Liver (tissue), 3 donors: Measurements from ENCODE around the gene APP.

Experiments used
- EGR1 ChIP-seq, 2 donors: IDR thresholded peaks; 2 replicates each; pipeline ENCODE4 v1.6.1; 2016 to 2018; ENCODE audit warnings: antibody characterized with exemption in 2 of 2, low read depth in 2 of 2
- GABPA ChIP-seq, 2 donors: IDR thresholded peaks in 1 of 2; conservative IDR thresholded peaks in 1 of 2; 2 replicates each; pipeline ENCODE4 v1.6.1; 2016; ENCODE audit warnings: antibody characterized with exemption in 2 of 2, mild to moderate bottlenecking in 1 of 2, moderate library complexity in 1 of 2
- HNF4G ChIP-seq: IDR thresholded peaks from 2 replicates; pipeline ENCODE4 v1.6.1; 2016; ENCODE audit warnings: antibody characterized with exemption
- RAD21 ChIP-seq, 2 donors: IDR thresholded peaks; 2 replicates each; pipeline ENCODE4 v1.6.1; 2016; ENCODE audit warnings: antibody characterized with exemption in 2 of 2, mild to moderate bottlenecking in 2 of 2
- TAF1 ChIP-seq: conservative IDR thresholded peaks from 2 replicates; pipeline ENCODE4 v1.6.1; 2016; ENCODE audit warnings: antibody characterized with exemption, mild to moderate bottlenecking
- YY1 ChIP-seq: IDR thresholded peaks from 2 replicates; pipeline ENCODE4 v1.6.1; 2016; ENCODE audit warnings: antibody characterized with exemption, mild to moderate bottlenecking
- TF ChIP-seq, protein P1 (sequence below): fragments of 150-350 bp; IDR thresholded peaks from 2 replicates; pipeline ENCODE4 v1.5.1; 2017; ENCODE audit warnings: improper control_type of control experiment, low read depth, low read length; ENCODE audit not compliant: missing input control
- TF ChIP-seq, protein P2 (sequence below): IDR thresholded peaks from 2 replicates; pipeline ENCODE4 v1.6.1; 2016; ENCODE audit warnings: antibody characterized with exemption
- TF ChIP-seq, protein P3 (sequence below): IDR thresholded peaks from 2 replicates; pipeline ENCODE4 v1.6.1; 2016; ENCODE audit warnings: antibody characterized with exemption, mild to moderate bottlenecking
- TF ChIP-seq, protein P4 (sequence below): IDR thresholded peaks from 2 replicates; pipeline ENCODE4 v1.6.1; 2016; ENCODE audit warnings: antibody characterized with exemption
- donor health status: healthy.
- donor health status: healthy.

DNA sequence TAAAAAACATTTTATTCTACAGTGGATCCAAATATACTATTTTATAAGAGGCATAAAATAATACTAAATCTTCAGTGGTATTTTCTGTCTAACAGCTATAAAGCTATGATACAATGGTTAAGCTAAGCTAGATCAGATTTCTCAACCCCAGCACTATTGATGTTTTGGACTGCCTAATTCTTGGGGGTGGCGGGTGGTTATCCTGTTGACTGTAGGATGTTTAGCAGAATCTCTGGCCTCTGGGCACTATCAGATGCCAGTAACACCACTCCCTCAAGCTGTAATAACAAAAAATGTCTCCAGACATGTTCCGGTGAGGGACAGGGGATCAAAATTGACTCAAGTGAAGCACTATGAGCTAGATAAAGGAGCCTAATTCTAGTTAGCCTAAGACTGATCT is 118.5 kb downstream of the APP start:
- TF ChIP-seq, protein P1, sequence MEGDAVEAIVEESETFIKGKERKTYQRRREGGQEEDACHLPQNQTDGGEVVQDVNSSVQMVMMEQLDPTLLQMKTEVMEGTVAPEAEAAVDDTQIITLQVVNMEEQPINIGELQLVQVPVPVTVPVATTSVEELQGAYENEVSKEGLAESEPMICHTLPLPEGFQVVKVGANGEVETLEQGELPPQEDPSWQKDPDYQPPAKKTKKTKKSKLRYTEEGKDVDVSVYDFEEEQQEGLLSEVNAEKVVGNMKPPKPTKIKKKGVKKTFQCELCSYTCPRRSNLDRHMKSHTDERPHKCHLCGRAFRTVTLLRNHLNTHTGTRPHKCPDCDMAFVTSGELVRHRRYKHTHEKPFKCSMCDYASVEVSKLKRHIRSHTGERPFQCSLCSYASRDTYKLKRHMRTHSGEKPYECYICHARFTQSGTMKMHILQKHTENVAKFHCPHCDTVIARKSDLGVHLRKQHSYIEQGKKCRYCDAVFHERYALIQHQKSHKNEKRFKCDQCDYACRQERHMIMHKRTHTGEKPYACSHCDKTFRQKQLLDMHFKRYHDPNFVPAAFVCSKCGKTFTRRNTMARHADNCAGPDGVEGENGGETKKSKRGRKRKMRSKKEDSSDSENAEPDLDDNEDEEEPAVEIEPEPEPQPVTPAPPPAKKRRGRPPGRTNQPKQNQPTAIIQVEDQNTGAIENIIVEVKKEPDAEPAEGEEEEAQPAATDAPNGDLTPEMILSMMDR: no peak
- TF ChIP-seq TAF1: no peak
- TF ChIP-seq EGR1 (IDR thresholded peaks at IDR 0.05; ENCODE audit: low read depth in 2 of 2): no peak
- TF ChIP-seq RAD21 (IDR thresholded peaks at IDR 0.05): no peak
- TF ChIP-seq, protein P2, sequence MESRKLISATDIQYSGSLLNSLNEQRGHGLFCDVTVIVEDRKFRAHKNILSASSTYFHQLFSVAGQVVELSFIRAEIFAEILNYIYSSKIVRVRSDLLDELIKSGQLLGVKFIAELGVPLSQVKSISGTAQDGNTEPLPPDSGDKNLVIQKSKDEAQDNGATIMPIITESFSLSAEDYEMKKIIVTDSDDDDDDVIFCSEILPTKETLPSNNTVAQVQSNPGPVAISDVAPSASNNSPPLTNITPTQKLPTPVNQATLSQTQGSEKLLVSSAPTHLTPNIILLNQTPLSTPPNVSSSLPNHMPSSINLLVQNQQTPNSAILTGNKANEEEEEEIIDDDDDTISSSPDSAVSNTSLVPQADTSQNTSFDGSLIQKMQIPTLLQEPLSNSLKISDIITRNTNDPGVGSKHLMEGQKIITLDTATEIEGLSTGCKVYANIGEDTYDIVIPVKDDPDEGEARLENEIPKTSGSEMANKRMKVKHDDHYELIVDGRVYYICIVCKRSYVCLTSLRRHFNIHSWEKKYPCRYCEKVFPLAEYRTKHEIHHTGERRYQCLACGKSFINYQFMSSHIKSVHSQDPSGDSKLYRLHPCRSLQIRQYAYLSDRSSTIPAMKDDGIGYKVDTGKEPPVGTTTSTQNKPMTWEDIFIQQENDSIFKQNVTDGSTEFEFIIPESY: no peak
- TF ChIP-seq, protein P3, sequence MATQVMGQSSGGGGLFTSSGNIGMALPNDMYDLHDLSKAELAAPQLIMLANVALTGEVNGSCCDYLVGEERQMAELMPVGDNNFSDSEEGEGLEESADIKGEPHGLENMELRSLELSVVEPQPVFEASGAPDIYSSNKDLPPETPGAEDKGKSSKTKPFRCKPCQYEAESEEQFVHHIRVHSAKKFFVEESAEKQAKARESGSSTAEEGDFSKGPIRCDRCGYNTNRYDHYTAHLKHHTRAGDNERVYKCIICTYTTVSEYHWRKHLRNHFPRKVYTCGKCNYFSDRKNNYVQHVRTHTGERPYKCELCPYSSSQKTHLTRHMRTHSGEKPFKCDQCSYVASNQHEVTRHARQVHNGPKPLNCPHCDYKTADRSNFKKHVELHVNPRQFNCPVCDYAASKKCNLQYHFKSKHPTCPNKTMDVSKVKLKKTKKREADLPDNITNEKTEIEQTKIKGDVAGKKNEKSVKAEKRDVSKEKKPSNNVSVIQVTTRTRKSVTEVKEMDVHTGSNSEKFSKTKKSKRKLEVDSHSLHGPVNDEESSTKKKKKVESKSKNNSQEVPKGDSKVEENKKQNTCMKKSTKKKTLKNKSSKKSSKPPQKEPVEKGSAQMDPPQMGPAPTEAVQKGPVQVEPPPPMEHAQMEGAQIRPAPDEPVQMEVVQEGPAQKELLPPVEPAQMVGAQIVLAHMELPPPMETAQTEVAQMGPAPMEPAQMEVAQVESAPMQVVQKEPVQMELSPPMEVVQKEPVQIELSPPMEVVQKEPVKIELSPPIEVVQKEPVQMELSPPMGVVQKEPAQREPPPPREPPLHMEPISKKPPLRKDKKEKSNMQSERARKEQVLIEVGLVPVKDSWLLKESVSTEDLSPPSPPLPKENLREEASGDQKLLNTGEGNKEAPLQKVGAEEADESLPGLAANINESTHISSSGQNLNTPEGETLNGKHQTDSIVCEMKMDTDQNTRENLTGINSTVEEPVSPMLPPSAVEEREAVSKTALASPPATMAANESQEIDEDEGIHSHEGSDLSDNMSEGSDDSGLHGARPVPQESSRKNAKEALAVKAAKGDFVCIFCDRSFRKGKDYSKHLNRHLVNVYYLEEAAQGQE: no peak
- TF ChIP-seq YY1: no peak
- TF ChIP-seq GABPA (IDR thresholded peaks at IDR 0.05 in 1 of 2, conservative IDR thresholded peaks at IDR 0.05 in 1 of 2): no peak
- TF ChIP-seq, protein P4, sequence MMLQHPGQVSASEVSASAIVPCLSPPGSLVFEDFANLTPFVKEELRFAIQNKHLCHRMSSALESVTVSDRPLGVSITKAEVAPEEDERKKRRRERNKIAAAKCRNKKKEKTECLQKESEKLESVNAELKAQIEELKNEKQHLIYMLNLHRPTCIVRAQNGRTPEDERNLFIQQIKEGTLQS: no peak
- no peak for TF ChIP-seq HNF4G
